PC-3 (cell line): ENCODE measurements around the gene CCNK.

Experiments
- EZH2 ChIP-seq: fragments of 300-600 bp; sonication (generic); IDR thresholded peaks from one replicate; pipeline ENCODE4 v1.6.1; 2017; ENCODE audit warnings: antibody characterized with exemption, mild to moderate bottlenecking, low read length; ENCODE audit not compliant: unreplicated experiment
- EZH2phosphoT487 ChIP-seq: fragments of 300-600 bp; sonication (generic); IDR thresholded peaks from 2 replicates; pipeline ENCODE4 v1.6.1; 2018; ENCODE audit warnings: mild to moderate bottlenecking, antibody characterized with exemption, low read length, borderline replicate concordance
- TF ChIP-seq, protein P1 (sequence below): fragments of 300-600 bp; sonication (generic); conservative IDR thresholded peaks from 2 replicates; pipeline ENCODE4 v1.5.1; 2017; ENCODE audit warnings: antibody characterized with exemption, low read depth, mild to moderate bottlenecking, low read length

DNA sequence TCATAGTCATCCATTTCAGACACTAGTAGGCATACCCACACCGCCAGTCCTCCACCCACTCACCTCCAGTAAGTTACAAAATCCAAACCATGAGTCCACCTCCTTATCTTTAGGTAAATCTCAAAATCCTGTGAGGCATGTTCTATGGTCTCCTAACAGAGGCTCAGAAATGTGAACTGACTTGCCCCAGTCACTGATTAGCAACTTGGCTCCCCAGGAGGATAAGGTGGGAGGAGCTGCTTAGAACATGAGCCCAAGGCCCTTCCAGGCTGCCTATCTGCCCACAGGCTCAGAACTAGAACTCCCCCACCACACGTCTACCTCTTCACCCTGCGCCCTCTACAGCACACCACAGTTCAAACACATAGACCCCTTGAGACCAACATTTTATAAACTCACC, 20.4 kb upstream of the CCNK start:
- TF ChIP-seq, protein P1, sequence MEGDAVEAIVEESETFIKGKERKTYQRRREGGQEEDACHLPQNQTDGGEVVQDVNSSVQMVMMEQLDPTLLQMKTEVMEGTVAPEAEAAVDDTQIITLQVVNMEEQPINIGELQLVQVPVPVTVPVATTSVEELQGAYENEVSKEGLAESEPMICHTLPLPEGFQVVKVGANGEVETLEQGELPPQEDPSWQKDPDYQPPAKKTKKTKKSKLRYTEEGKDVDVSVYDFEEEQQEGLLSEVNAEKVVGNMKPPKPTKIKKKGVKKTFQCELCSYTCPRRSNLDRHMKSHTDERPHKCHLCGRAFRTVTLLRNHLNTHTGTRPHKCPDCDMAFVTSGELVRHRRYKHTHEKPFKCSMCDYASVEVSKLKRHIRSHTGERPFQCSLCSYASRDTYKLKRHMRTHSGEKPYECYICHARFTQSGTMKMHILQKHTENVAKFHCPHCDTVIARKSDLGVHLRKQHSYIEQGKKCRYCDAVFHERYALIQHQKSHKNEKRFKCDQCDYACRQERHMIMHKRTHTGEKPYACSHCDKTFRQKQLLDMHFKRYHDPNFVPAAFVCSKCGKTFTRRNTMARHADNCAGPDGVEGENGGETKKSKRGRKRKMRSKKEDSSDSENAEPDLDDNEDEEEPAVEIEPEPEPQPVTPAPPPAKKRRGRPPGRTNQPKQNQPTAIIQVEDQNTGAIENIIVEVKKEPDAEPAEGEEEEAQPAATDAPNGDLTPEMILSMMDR = no peak
- TF ChIP-seq EZH2 (no peak), EZH2phosphoT487 (no peak)
